ENCODE results near the gene ZNF619. TPM values are rescaled to one million over a fixed set of nuclear protein-coding genes. Genes with fewer than 3 reads are reported as not detected.

ZNF619 gene
- total and polyA plus RNA-seq, 2 of the 13 experiments (the other 11 are each of a cell fraction or from before 2014, with no cell fraction given) = 0.83 to 5.2 TPM

GRCh38 chr3:40524568-40525285 is 47.8 kb downstream of the ZNF619 start, which contains the start of gene ZNF621 (continued):
- TF ChIP-seq ZNF609 (CRISPR knock-in tag; IDR thresholded peaks at IDR 0.05; ENCODE audit: borderline replicate concordance) (peak; percentile 61), IKZF4 (CRISPR knock-in tag; IDR thresholded peaks at IDR 0.05; ENCODE audit: borderline replicate concordance, low read depth, not compliant biosample characterization) (no peak), ZBTB39 (CRISPR knock-in tag; IDR thresholded peaks at IDR 0.05) (no peak), TAF15 (IDR thresholded peaks at IDR 0.05; ENCODE audit: low read depth, low read length, poor library complexity, severe bottlenecking) (peak; percentile 63), ZSCAN20 (CRISPR knock-in tag; IDR thresholded peaks at IDR 0.05; ENCODE audit: borderline replicate concordance) (peak; percentile 94), MAFK (conservative IDR thresholded peaks at IDR 0.05 in 1 of 2, IDR thresholded peaks at IDR 0.05 in 1 of 2; ENCODE audit: low read length in 2 of 2) (no peak), HNF4A (CRISPR knock-in tag; IDR thresholded peaks at IDR 0.05) (peak; percentile 48), ZNF296 (CRISPR knock-in tag; conservative IDR thresholded peaks at IDR 0.05) (peak; percentile 85; the same call in 1 of the 2 replicates), GABPB1 (CRISPR knock-in tag; IDR thresholded peaks at IDR 0.05) (peak; percentile 98), AGO2 (optimal IDR thresholded peaks at IDR 0.05; ENCODE audit: low read depth, low read length) (peak; percentile 78), ZBTB38 (CRISPR knock-in tag; IDR thresholded peaks at IDR 0.05) (peak; percentile 78; the same call in 1 of the 2 replicates), ZNF468 (CRISPR knock-in tag; IDR thresholded peaks at IDR 0.05) (no peak), KDM1A (CRISPR knock-in tag; IDR thresholded peaks at IDR 0.05) (no peak), ZSCAN30 (CRISPR knock-in tag; IDR thresholded peaks at IDR 0.05) (no peak), EED (CRISPR knock-in tag; IDR thresholded peaks at IDR 0.05) (no peak), NPAS2 (CRISPR knock-in tag; IDR thresholded peaks at IDR 0.05; ENCODE audit: borderline replicate concordance) (no peak), SIX4 (CRISPR knock-in tag; IDR thresholded peaks at IDR 0.05) (peak; percentile 61), SRSF1 (optimal IDR thresholded peaks at IDR 0.05; ENCODE audit: low read depth, low read length) (no peak), FOXP1 (IDR thresholded peaks at IDR 0.05) (no peak), FOXP1 (CRISPR knock-in tag; IDR thresholded peaks at IDR 0.05) (no peak), KDM5B (CRISPR knock-in tag; IDR thresholded peaks at IDR 0.05; ENCODE audit: borderline replicate concordance) (peak; percentile 91), SNAPC2 (CRISPR knock-in tag; IDR thresholded peaks at IDR 0.05) (peak; percentile 77; the same call in 1 of the 2 replicates), ZNF619 (CRISPR knock-in tag; IDR thresholded peaks at IDR 0.05) (peak; percentile 69; the same call in 1 of the 2 replicates), JARID2 (CRISPR knock-in tag; IDR thresholded peaks at IDR 0.05; ENCODE audit: insufficient replicate concordance) (no peak), HOXA7 (CRISPR knock-in tag; IDR thresholded peaks at IDR 0.05) (no peak)

All from HepG2 (cell line).